ENCODE data around the gene WDR82. TPM values are rescaled to one million over a fixed set of nuclear protein-coding genes. Genes with fewer than 3 reads are reported as not detected.

The WDR82 gene
- total RNA-seq, result 10 to 100 TPM; 60.2 to 67.9 TPM
- polyA plus RNA-seq (ENCODE audit: insufficient read length in 6 of 6), result 100 to 1,000 TPM; 101 to 124 (median 114) TPM
- long read RNA-seq, donor 1, full-length matches to known transcripts, result 14 of 28 reads
- long read RNA-seq, donor 1, partial matches to known transcripts, result 14 of 28 reads
- long read RNA-seq, donor 1, other reads (novel, unspliced or antisense), result 0 of 28 reads
- long read RNA-seq, donor 2, full-length matches to known transcripts, result 19 of 19 reads
- long read RNA-seq, donor 2, partial matches to known transcripts, result 0 of 19 reads
- long read RNA-seq, donor 2, other reads (novel, unspliced or antisense), result 0 of 19 reads
- long read RNA-seq, donor 3, full-length matches to known transcripts, result 20 of 20 reads
- long read RNA-seq, donor 3, partial matches to known transcripts, result 0 of 20 reads
- long read RNA-seq, donor 3, other reads (novel, unspliced or antisense), result 0 of 20 reads
- long read RNA-seq, donor 4, full-length matches to known transcripts, result 4 of 12 reads
- long read RNA-seq, donor 4, partial matches to known transcripts, result 2 of 12 reads
- long read RNA-seq, donor 4, other reads (novel, unspliced or antisense), result 6 of 12 reads
- long read RNA-seq, donor 5, full-length matches to known transcripts, result 20 of 26 reads
- long read RNA-seq, donor 5, partial matches to known transcripts, result 6 of 26 reads
- long read RNA-seq, donor 5, other reads (novel, unspliced or antisense), result 0 of 26 reads
- long read RNA-seq, donor 6, full-length matches to known transcripts, result 22 of 22 reads
- long read RNA-seq, donor 6, partial matches to known transcripts, result 0 of 22 reads
- long read RNA-seq, donor 6, other reads (novel, unspliced or antisense), result 0 of 22 reads
- long read RNA-seq, donor 7, full-length matches to known transcripts, result 11 of 11 reads
- long read RNA-seq, donor 7, partial matches to known transcripts, result 0 of 11 reads
- long read RNA-seq, donor 7, other reads (novel, unspliced or antisense), result 0 of 11 reads
- long read RNA-seq, donor 8, full-length matches to known transcripts, result 11 of 11 reads
- long read RNA-seq, donor 8, partial matches to known transcripts, result 0 of 11 reads
- long read RNA-seq, donor 8, other reads (novel, unspliced or antisense), result 0 of 11 reads
- long read RNA-seq, donor 9, result 0 reads
- long read RNA-seq, donor 10, full-length matches to known transcripts, result 4 of 5 reads
- long read RNA-seq, donor 10, partial matches to known transcripts, result 0 of 5 reads
- long read RNA-seq, donor 10, other reads (novel, unspliced or antisense), result 1 of 5 reads
- long read RNA-seq, donor 11, full-length matches to known transcripts, result 42 of 53 reads
- long read RNA-seq, donor 11, partial matches to known transcripts, result 11 of 53 reads
- long read RNA-seq, donor 11, other reads (novel, unspliced or antisense), result 0 of 53 reads
- long read RNA-seq, donor 12, full-length matches to known transcripts, result 13 of 13 reads
- long read RNA-seq, donor 12, partial matches to known transcripts, result 0 of 13 reads
- long read RNA-seq, donor 12, other reads (novel, unspliced or antisense), result 0 of 13 reads

- ATAC-seq (peak; percentile 96), DNase-seq (peak; percentile 91 to 100 (median 98))
- peaks cover 0 to 21% of the 10 kb centered on the region in 2 donors for H3K36me3 ChIP-seq
- intact Hi-C loops (cut with DNase I), result no loop called here
- TF ChIP-seq CTCF (IDR thresholded peaks at IDR 0.05), result peak in 1 of 2 donors; percentile 23
- peak within 1 kb of the TSS; percentile 95 to 96 for H3K27ac ChIP-seq
- no peaks in the 10 kb centered on the region for H3K27me3 ChIP-seq
- no peaks in the 10 kb centered on the region for H3K9me3 ChIP-seq
- H3K4me1 ChIP-seq, result peaks cover 17 to 65% of the 10 kb centered on the region in 2 donors
- H3K4me3 ChIP-seq, result peak within 1 kb of the TSS; percentile 56 to 83
Measured at GRCh38 chr3:52278510-52279069, at the start of gene WDR82. Gene WDR82 (minus strand): TSS chr3:52278649. CDS start chr3:52278361, 288 bp downstream.

DNA sequence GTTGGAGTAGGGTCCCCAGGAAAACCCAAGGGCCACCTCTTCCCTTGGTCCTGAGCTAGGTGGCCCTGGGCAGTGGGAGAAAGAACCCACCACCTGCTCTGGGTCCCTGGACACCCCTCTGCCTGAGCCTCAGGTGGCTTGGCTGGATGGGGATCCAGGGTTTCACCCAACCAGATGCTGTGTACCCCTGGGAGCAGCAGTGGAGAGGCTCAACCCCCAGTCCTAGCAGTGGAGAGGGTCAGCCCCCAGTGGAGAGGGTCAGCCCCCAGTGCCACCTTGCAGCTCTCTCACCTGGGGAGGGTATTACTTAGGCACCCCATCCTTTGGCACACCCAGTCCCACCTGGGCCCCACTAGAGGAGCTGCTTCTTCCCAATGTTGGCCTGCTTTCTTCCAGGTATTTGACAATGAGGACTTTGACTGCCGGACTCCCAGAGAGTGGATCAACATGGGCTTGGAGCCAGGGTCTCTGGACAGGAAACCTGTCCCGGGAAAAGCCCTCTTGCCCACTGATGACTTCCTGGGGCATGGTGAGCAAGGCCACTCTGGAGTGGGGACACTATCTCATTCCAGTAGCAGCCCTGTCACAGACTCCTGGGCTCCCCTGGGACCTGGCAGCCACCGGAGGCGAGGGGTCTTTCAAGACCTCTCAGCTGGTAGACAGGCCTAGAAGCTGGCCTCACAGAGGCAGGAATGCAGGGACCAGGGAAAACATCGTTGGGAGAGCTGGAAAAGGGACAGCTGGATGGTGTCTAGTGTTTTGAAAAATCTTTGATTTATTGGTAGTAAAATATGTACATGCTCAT is 49.2 kb upstream of the WDR82 start:
- H3K27ac ChIP-seq, result no peak overlapping the region
- no peak overlapping the region for H3K4me3 ChIP-seq
- no peaks in the 10 kb centered on the region for H3K27me3 ChIP-seq
- H3K36me3 ChIP-seq, result peaks cover 0 to 26% of the 10 kb centered on the region in 2 donors
- DNase-seq (peak in 1 of 4 donors; percentile 54), ATAC-seq (no peak)
- intact Hi-C loops (cut with DNase I), result no loop called here
- H3K4me1 ChIP-seq, result no peaks in the 10 kb centered on the region
- no peak for TF ChIP-seq CTCF (IDR thresholded peaks at IDR 0.05)
- no peaks in the 10 kb centered on the region for H3K9me3 ChIP-seq

DNA sequence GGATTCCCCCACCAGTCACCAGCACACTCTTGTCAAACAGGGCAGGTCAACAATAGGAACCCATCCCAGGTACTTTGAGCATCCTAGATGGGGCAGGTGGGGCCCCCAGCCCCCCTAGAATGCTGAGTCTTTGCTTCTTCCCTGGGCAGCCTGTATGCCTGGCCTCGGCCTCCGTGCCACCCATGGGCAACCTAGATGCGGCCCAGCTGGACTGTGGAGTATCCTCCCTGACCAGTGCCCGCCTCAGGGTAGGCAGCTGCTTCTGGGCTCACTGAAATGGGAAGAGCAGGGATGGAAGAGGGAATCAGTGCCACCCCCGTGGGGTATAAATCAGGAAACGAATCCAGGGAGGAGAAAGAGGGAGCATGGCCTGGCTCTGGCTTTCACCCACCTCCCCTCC is 48.5 kb upstream of the WDR82 start:
- intact Hi-C loops (cut with DNase I), result no loop called here
- no peaks in the 10 kb centered on the region for H3K27me3 ChIP-seq
- H3K36me3 ChIP-seq, result peaks cover 0 to 19% of the 10 kb centered on the region in 2 donors
- no peak overlapping the region for H3K27ac ChIP-seq
- TF ChIP-seq CTCF (IDR thresholded peaks at IDR 0.05), result no peak
- DNase-seq (peak in 1 of 4 donors; percentile 52), ATAC-seq (no peak)
- H3K9me3 ChIP-seq, result no peaks in the 10 kb centered on the region
- H3K4me1 ChIP-seq, result no peaks in the 10 kb centered on the region
- H3K4me3 ChIP-seq, result no peak overlapping the region

DNA sequence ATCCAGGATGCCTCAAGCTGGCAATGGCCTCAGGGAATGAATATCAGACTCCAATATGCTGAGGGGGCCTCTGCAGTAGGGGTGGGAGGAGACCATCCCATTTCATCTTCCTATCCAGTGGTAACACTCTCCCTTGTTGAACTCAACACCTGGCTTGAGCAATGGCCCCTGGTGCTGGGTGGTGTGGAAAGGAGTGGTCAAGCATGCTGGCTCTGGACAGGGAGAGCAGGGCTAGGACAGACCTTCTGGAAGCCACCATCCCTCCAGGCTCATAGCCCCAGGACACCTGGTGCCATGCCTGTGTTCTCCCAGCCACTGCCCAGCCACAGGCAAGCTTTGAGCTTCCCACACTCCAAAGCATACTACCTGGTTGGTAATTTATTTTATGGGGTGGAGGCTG is 47.2 kb upstream of the WDR82 start:
- H3K4me3 ChIP-seq, result no peak overlapping the region
- H3K27ac ChIP-seq, result no peak overlapping the region
- H3K4me1 ChIP-seq, result no peaks in the 10 kb centered on the region
- TF ChIP-seq CTCF (IDR thresholded peaks at IDR 0.05), result no peak
- peaks cover 0 to 10% of the 10 kb centered on the region in 2 donors for H3K36me3 ChIP-seq
- no peaks in the 10 kb centered on the region for H3K9me3 ChIP-seq
- intact Hi-C loops (cut with DNase I), result no loop called here
- ATAC-seq, result no peak
- no peaks in the 10 kb centered on the region for H3K27me3 ChIP-seq
- peak in 1 of 4 donors; percentile 14 for DNase-seq

All from left lung (tissue), 14 donors.